Stimulated activated CD8-positive, alpha-beta memory T cell treated with anti-CD3 and anti-CD28 coated beads, Interleukin-15, amount 100 ng/mL, for 1 hour (primary cell): ENCODE data around the gene BMP2K.
"Not testable (repeated sequence)": the region's sequence is repeated elsewhere in the genome, so short reads cannot be mapped to it uniquely, and the experiment has no call there.

Source experiments
- DNase-seq: peaks from one replicate; pipeline ENCODE4 v3.0.0-alpha.2; 2020; ENCODE audit warnings: low read depth

BMP2K gene

DNA sequence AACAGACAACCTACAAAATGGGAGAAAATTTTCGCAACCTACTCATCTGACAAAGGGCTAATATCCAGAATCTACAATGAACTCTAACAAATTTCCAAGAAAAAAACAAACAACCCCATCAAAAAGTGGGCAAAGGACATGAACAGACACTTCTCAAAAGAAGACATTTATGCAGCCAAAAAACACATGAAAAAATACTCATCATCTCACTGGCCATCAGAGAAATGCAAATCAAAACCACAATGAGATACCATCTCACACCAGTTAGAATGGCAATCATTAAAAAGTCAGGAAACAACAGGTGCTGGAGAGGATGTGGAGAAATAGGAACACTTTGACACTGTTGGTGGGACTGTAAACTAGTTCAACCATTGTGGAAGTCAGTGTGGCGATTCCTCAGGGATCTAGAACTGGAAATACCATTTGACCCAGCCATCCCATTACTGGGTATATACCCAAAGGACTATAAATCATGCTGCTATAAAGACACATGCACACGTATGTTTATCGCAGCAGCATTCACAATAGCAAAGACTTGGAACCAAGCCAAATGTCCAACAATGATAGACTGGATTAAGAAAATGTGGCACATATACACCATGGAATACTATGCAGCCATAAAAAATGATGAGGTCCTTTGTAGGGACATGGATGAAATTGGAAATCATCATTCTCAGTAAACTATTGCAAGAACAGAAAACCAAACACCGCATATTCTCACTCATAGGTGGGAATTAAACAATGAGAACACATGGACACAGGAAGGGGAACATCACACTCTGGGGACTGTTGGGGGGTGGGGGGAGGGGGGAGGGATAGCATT lies 19.7 kb downstream of the BMP2K start:
- not testable (repeated sequence) for DNase-seq

DNA sequence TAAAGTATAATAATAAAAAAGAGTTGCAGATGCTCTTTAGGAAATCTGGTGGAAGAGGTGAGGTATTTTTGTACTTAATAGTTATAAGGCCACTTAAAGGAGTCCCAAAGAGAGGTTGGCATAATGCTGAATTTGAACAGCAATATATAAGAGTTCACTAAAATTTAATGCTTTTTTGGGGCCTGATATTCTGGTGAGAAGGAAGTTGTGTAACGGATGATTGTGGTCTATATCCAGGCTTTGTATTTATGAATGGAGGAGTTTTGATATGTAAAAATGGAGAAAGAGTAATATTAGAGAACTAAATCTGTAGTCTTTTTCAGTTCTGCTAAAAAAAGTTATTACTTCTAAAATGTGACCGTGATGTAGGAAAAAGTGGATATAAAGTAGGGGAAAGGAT lies 20.4 kb downstream of the BMP2K start:
- DNase-seq, result no peak

DNA sequence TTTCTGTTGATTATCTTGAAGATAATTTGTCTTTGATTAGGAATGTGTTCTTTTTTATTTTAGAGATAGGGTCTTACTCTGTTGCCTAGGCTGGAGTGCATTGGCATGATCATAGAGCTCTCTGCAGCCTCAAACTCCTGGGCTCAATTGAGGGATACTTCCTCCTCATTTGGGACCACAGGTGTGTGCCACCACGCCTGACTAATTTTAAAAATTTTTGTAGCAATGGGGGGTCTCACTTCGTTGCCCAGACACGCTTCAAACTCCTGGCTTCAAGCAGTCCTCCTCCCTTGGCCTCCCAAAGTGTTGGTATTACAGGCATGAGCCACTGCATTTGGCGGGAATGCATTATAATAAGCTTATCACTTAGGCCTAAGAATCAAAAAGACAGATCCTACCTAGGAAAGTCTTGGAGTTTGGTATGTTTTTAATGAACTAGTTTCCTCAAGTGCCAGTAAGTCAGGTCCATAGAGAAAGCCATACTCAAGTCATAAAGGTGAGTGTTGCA lies 21.7 kb downstream of the BMP2K start:
- no peak for DNase-seq

DNA sequence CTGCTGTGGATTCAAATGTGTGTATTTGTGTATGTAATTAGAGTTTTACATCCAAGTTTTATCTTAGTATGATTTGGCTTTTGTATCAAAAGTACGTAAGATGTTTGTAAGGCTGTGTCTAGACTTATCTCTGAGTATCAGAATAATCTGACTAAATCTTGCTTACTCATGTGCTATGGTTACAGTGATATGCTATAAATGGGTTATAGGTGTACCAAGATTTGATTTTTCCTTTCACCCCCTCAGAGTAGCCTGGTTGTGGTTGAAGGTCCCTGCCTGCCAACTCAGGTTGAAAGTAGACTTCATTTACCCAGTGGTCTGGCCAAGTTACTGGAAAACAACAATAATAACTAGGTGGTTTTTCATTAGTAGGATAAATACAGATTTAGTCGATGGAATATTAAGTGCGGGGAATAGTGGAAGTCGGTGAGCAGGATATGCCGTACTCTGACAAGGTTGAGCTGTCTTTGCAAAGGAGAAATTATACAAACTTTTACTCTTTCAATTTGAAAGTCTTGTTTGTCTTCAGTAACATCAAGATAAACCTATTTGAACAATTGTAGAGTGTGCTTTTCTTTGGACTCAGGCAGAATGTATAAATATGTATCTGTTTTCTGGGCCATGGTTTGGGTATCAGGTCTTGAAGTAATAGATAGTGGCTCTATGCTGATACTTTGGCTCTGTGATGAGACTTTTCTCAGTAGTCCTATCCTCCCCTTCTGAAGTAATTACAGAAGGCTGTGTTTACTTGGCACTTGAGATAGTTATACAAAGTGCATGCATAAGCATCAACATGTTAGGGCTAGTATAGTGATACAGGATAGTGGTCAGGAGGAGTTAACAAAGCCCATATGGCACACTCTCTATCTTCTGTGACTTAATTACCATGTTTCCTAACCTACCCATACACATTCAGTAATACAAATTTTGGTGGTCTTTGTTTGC lies 23.7 kb downstream of the BMP2K start:
- no peak for DNase-seq

DNA sequence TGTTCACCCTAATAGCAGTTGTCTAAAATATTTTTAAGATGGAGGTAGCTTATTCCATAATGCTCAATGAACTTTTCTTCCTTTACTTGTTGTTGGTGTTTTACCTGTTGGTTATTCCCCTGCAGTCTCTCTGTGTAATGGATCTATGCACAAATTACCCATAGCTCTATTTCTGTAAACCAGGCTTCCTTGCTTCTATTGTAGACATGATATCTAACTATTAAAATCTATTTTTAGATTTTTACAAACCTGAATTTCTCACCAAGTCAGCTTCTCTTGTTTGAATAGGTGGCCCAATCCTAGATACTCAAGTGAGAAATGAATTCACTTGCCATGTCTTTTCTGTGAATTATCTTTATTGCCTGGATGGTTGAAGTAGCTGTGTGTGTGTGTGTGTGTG lies 24.8 kb downstream of the BMP2K start:
- no peak for DNase-seq

DNA sequence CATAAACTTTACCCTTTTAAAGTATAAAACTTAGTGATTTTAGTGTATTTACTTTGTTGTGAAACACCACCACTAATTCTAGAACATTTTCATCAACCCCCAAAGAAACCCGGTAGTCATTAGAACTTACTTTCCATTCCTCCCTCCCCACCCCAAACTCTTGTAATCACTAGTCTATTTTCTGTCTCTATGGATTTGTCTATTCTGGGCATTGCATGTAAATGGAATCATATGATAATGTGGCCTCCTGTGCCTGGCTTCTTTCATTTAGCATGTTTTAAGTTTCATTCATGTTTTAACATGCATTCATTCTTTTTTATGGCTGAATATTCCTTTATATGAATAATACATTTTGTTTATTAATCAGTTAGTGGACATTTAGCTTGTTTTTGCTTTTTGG lies 27.8 kb downstream of the BMP2K start:
- DNase-seq, result no peak

DNA sequence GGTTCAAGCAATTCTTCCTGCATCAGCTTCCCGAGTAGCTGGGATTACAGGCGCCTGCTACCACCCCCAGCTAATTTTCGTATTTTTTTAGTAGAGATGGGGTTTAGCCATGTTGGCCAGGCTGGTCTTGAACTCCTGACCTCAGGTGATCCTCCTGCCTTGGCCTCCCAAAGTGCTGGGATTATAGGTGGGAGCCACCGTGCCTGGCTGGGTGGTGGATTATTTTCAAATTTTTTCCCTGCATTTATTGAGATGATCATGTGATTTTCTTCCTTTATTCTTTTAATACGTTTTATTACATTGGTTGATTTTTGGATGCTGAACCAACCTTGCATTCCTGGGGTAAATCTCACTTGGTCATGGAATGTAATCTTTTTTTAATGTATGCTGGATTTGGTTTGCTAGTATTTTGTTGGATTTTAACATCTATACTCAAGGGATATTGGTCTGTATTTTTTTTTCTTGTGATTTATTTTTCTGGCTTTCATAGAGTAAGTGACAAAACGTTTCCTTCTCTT lies 30.9 kb downstream of the BMP2K start:
- DNase-seq, result no peak

DNA sequence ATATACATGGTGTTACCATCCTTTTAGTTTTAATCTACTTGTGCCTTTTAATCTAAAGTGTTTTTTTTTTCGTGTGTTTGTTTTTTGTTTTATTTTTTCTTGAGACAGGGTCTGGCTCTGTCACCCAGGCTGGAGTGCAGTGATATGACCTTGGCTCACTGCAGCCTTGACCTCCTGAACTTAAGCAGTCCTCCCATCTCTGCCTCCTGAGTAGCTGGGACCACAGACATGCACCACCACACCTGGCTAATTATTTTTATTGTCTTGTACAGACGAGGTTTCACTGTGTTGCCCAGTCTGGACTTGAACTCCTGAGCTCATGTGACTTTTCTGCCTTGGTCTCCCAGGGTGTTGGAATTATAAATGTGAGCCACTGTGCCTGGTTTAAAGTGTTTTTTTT lies 33.1 kb downstream of the BMP2K start:
- DNase-seq, result no peak

DNA sequence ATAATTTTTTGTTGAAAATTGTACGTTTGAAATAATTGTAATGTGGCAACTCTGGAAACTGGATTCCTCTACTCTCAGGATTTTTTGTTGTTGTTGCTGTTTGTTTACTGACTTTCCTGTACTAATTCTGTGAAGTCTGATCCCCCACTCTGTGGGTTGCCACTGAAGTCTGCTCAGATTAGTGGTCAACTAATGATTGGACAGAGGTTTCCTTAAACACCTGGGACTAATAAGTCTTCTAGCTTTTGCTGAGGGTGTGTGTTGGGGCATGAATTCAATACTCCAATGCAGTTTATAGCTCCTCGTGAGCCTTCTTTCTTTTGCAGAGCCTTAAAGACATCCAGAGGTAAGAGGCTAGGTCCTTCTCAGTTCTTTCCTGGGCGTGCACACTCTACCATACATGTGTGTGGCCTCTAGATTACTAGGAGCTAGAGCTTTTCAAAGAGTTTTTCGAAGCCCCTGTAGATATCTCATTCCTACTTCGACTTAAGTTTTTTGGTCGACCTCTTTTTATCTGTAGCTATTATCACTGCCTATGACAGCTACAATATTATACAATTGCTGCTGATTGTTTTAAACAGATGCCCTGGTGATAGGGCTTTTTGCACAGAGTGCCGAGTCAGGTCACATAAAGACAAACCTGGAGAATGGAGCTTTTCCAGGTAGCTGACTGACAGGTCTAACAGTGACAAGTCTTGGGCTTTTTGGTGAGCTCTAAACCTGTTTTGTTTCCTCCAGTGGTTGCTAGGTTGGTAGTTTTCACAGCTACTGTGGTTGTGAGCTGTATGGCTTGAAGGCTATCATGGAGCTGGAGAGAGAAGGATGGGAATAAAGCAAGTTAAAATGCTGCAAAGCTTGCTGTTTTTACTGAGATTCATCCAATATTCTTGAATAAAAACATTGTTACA lies 34.0 kb downstream of the BMP2K start:
- DNase-seq, result no peak

DNA sequence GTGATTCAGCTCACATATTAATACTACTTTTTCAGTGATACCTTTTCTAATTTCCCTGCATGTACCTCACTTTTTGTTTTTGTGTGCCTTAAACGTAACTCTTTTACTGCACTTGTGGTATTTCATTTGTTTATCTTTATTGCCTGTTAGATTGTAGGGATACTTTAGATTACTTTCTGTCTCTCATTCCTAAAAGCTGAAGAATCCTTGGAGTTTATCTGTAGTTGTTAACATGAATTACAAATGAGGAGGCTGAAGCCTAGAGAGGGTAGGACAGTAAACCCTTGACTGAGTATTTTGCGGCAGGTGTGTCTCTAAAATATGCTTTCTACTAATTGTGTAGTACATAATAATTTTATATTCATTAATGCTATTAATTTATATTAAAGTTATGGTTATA lies 34.9 kb downstream of the BMP2K start:
- no peak for DNase-seq

DNA sequence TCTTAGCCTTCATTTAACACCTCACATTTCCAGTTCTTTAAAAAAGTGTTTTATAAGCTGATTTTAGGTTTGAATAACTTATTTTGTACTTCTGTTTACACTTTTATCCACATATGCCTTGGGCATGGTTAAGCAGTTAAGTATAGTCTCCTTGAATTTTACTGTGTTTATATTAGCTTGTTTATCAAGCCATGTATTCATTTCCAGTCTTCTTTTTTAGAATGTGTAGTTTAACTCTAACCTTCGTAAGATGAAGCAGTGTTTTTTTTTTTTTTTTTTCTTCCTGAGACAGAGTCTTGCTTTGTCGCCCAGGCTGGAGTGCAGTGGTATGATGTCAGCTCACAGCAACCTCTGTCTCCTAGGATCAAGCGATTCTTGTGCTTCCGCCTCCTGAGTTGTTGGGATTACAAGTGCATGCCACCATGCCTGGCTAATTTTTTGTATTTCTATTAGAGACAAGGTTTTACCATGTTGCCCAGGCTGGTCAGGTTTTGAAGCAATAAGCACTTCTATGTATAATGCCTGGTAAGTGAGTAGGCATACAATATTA lies 42.5 kb downstream of the BMP2K start:
- DNase-seq, result no peak

DNA sequence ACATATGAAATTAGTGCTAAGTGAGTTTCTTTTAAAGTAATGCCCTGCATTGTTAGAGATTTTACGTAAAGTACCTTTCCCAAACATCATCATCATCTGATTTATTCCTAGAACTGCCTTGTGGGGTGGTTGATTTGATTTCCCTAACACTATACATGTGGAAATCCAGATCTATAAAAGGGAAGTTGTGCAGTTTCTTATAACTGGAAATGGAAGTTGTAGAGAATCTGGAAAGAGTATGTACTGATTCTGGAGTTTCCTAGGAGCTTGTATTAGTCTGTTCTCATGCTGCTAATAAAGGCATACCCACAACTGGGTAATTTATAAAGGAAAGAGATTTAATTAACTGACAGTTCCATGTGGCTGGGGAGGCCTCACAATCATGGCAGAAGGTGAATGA lies 47.9 kb downstream of the BMP2K start:
- DNase-seq, result no peak

DNA sequence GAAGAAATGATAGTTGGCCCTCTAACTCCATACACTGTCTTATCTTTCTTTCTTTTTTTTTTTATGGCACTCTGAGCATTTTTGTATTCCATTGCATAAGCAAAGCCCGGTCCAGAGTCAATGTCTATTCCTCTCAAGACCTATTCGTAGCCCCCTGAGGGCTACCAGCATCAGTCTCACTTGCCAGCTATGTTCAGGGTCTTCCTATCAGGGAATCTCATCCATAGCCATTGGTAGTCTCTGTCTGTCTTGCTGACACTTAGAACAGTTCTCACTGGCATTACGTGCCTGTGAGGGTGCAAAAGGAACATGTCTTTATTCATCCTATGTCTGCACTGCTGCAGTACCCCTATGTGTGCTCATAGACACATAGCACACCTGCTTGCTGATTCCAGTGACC lies 51.0 kb downstream of the BMP2K start:
- no peak for DNase-seq

DNA sequence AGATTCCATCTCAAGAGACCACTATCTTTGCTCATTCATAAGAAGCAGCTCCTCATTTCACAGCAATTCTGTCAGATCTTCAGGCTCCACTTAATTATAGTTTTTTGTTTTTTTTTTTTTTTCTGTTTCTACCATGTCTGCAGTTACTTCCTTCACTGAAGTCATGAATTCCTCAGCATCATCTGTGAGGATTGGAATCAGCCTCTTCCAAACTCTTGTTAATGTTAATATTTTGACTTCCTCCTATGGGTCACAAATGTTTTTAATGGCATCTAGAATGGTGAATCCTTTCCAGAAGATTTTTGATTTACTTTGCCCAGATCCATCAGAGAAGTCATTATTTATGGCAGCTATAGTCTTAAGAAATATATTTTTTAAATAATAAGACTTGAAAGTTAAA lies 53.1 kb downstream of the BMP2K start:
- no peak for DNase-seq

DNA sequence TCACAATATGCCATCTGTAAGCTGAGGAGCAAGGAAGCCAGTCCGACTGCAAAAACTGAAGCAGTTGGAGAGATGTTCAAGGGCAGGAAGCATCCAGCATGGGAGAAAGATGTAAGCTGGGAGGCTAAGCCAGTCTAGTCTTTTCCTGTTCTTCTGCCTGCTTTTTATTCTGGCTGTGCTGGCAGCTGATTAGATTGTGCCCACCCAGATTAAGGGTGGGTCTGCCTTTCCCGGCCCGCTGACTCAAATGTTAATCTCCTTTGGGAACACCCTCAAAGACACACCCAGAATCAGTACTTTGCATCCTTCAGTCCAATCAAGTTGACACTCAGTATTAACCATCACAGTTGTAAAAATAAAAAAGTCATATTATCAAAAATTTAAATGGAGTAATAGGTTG lies 63.5 kb downstream of the BMP2K start:
- DNase-seq, result not testable (repeated sequence)

DNA sequence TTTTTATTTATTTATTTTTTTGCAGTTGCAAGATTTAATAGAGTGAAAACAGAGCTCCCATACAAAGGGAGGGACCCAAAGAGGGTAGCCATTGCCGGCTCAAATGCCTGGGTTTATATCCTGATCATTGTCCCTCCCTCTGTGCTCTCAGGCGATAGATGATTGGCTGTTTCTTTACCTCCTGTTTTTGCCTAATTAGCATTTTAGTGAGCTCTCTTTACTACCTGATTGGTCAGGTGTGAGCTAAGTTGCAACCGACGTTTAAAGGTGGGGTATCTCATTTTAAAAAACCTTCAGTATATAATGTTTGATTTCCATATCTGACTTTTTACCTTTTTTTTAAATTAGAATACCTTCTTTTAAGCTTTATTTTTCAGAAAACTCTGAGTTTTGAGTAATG lies 64.1 kb downstream of the BMP2K start:
- not testable (repeated sequence) for DNase-seq

DNA sequence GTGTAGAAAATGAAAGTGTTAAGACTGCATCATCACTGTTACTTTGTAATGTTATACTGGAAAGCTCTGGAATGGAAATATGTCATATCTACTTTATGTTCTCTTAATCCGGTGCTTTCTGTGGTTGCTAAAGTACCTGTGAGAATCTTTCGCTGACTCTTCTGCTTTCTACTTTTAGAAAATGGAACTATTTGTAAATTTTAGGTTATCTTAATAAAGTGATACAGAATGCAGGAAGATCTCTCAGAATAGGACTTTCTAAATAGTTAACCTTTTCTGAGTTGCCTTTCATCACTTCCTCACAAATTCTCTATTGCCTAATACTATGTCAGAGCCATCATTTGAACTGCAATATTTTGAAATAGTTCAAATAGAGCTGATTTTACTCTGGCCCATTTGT lies 69.3 kb downstream of the BMP2K start:
- DNase-seq, result no peak

DNA sequence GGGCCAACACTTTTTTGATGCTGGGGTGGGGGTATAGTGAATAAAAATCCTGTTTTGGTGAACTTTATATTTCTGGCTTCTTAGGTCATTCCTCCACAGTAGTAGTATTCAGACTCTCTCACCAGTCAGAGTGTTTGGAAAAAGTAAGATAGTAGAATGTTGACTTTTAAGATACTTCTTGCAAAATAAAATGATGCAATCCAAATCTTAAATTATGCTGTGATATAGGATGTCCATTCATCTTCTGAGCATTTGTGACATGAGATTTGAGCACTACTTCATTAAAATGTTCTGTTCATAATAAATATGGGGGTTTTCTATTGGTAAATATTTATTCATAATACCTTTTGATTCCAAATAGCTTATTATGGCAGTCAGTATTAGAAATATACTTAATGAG lies 70.1 kb downstream of the BMP2K start:
- DNase-seq, result no peak

DNA sequence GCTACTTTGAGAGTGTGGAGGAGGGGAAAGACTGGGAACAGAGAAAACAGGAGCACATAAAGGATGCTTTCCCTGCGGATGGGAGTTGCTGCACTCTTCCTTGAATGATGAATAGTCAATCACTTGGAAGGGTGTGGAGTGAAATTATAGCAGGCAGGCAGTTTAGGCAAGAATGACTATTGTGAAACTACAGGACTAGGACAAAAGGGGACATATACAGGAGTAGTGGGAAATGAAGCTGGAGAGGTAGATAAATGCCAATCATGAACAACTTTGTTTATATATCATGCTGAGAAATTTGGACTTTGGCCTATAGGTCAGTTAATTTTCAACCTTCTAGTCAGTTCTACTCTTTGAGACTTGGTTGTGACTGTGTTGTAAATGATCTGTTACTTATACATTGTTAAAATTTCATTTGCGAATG lies 86.2 kb downstream of the BMP2K start:
- no peak for DNase-seq

DNA sequence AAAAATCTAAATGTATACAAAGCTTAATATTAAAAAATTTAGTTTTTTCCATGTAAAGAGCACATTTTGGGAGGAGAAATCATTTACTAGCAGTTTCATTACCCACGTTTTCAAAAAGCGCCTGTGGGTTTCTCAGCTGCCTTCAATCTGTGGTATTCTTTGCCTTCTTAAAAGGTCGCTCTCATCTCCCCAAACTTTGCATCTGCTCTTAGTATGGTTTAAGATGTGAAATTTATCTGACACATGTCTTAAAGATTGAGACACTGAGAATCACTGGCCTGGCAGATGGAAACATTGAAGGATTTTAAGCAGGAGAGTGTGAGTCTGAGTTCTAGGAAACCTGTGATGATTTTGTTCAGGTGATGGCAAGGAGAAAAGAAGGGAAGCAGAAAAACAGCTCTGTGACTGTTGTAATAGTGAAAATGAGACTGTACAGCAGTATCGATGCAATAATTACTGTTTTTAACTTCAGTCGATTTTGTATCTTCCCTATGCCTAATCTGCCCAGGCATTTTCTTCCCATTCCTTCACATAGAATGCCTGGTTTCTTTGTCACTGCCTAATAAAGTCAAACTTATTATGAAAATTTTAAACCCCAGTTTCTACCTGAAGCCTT lies 87.2 kb downstream of the BMP2K start:
- no peak for DNase-seq

DNA sequence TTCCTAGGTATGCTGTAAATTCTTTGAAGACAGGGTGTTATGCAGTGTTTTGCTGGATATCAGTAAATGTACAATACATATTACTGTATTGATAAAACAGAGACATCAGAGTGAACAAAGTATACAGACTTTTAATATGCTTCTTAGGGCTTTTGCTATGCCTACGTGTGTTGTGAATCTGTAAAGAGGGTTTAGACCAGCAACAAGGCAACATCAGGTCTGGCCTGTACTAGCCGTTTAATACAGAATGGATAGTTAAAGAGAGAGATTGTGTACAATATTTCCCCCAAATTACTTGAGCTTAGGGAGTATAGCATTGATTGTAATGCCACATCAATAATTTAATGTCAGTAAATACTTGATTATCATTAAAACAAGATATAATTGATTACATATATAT lies 87.8 kb downstream of the BMP2K start:
- no peak for DNase-seq
